ENCODE results near the gene PHACTR1. TPM values are rescaled to one million over a fixed set of nuclear protein-coding genes. Genes with fewer than 3 reads are reported as not detected.

PHACTR1 gene
- total RNA-seq, 1 experiment from 2014 or later: 5.2 TPM

DNA sequence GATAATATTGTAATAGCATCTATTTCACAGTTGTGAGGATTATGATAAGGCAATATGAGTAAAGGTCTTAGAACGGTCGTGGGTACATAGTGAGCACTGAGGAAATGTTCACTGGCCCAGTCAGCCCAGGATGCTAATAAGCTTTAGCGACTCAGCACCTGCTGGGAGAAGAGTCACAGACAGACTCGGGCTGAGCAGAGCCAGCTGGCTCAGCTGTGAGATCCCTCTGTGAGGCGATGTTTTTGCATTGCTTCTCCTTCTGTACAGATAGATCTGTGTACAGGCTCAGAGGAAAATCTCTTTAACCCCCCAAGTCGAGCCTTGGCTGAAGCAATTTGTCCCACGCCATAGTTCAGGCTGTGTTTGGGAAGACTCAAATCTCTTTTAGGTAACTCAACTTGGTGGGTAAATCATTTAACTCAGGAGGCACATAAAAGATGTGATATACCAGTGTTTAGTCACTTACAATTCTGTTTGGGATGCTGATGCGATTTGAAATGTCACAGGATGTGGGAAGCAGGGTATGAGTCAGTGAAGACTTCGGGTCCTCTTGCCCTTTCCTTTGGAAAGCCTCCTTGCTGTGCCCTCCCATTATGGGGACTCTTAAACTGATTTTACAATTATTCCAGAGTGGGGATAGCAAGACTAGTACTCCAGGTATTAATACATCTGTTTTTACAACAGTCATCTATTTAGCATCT lies 53.1 kb downstream of the PHACTR1 start:
- H3K9me3 ChIP-seq (ENCODE audit: low read length): no peaks in the 10 kb centered on the region
- H3K9ac ChIP-seq (ENCODE audit: low read length): no peak overlapping the region
- no peaks in the 10 kb centered on the region for H3K79me2 ChIP-seq (ENCODE audit: low read length)
- no peak overlapping the region for H3K27ac ChIP-seq (ENCODE audit: low read length)
- H3K4me3 ChIP-seq (ENCODE audit: low read length): no peak overlapping the region
- no peaks in the 10 kb centered on the region for H3K4me1 ChIP-seq (ENCODE audit: low read length)
- H3K4me2 ChIP-seq (ENCODE audit: low read depth, low read length, poor library complexity, severe bottlenecking): no peak overlapping the region
- no peaks in the 10 kb centered on the region for H3K27me3 ChIP-seq (ENCODE audit: low read length)
- DNase-seq: no peak
- no peaks in the 10 kb centered on the region for H3K36me3 ChIP-seq (ENCODE audit: insufficient read depth, low read length)
- no peaks in the 10 kb centered on the region for H3K9me2 ChIP-seq (replicated peaks; ENCODE audit: insufficient read depth, low read length)
- H4K20me1 ChIP-seq (ENCODE audit: insufficient read depth, low read depth, low read length): no peaks in the 10 kb centered on the region
- no peak overlapping the region for H2AFZ ChIP-seq (ENCODE audit: low read length)

DNA sequence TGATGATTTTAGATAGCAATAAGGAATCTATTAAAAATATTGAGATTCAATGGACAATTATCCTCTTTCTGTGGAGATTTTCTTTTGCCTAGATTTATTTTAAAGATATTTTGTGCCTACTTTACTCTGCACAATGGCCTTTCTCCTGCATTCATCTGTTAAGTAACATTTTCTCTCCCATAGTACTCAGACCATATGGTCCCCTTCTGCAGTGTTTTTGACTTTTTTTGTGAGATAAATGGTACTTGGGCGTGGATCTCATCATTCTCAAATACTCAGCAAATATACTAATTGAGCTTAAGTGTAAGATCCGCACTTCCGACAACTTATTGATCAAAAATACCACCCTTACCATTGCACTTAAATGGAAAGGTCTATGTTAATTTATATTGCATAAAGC lies 55.8 kb downstream of the PHACTR1 start:
- Histone ChIP-seq H3K27me3 (ENCODE audit: low read length) (no peaks in the 10 kb centered on the region), H4K20me1 (ENCODE audit: insufficient read depth, low read depth, low read length) (no peaks in the 10 kb centered on the region), H2AFZ (ENCODE audit: low read length) (no peak overlapping the region), H3K9ac (ENCODE audit: low read length) (no peak overlapping the region), H3K4me2 (ENCODE audit: low read depth, low read length, poor library complexity, severe bottlenecking) (no peak overlapping the region), H3K9me3 (ENCODE audit: low read length) (no peaks in the 10 kb centered on the region), H3K27ac (ENCODE audit: low read length) (no peak overlapping the region), H3K36me3 (ENCODE audit: insufficient read depth, low read length) (no peaks in the 10 kb centered on the region), H3K9me2 (replicated peaks; ENCODE audit: insufficient read depth, low read length) (no peaks in the 10 kb centered on the region), H3K4me1 (ENCODE audit: low read length) (no peaks in the 10 kb centered on the region), H3K4me3 (ENCODE audit: low read length) (no peak overlapping the region), H3K79me2 (ENCODE audit: low read length) (no peaks in the 10 kb centered on the region)
- DNase-seq: no peak

DNA sequence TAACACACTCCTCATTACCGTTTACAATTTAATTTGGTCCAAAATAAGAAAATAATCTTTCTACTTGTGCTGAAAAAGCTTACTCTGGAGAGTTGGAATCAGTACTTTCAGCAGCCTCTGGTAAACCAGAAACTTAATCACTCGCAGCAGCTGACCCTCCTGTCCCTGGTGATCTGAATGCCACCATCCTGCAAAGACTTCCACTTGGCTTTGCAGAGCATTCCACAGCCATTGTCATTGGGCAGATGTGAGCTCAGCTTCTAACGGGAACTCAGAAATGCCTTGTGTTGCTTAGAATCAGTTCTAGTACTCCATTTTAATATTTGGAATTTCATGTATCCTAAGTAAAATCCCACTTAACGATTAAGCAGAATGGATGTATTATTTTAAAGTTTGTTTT lies 59.7 kb downstream of the PHACTR1 start:
- no peak overlapping the region for H3K4me3 ChIP-seq (ENCODE audit: low read length)

DNA sequence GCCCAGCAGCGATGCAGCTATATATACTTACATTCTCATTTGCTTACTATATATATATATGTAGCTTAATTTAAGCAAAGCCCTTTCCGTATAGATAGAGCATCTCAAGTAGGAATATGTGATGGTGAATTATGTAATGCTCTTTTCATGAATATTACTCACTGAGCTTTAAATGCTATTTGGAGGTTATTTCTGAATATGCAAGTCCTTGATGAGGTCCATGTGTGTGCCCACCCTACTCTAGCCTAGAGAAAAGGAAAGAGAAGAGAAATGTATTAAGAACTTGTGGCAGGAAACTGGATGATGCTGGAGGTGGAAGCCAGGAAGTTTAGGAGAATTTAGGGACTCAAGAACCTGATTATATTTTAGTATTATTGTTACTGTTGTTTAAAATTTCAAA lies 63.2 kb downstream of the PHACTR1 start:
- Histone ChIP-seq H3K9me2 (replicated peaks; ENCODE audit: insufficient read depth, low read length) (no peaks in the 10 kb centered on the region), H3K9me3 (ENCODE audit: low read length) (no peaks in the 10 kb centered on the region), H3K4me2 (ENCODE audit: low read depth, low read length, poor library complexity, severe bottlenecking) (no peak overlapping the region), H2AFZ (ENCODE audit: low read length) (no peak overlapping the region), H3K9ac (ENCODE audit: low read length) (no peak overlapping the region), H3K79me2 (ENCODE audit: low read length) (no peaks in the 10 kb centered on the region), H3K36me3 (ENCODE audit: insufficient read depth, low read length) (no peaks in the 10 kb centered on the region), H3K4me1 (ENCODE audit: low read length) (no peaks in the 10 kb centered on the region), H3K27me3 (ENCODE audit: low read length) (no peaks in the 10 kb centered on the region), H3K4me3 (ENCODE audit: low read length) (no peak overlapping the region), H3K27ac (ENCODE audit: low read length) (no peak overlapping the region), H4K20me1 (ENCODE audit: insufficient read depth, low read depth, low read length) (no peaks in the 10 kb centered on the region)
- DNase-seq: no peak

More for the DNA sequence above, 59.7 kb downstream of the PHACTR1 start:
- H3K36me3 ChIP-seq (ENCODE audit: insufficient read depth, low read length): no peaks in the 10 kb centered on the region
- no peak overlapping the region for H2AFZ ChIP-seq (ENCODE audit: low read length)
- H3K9me3 ChIP-seq (ENCODE audit: low read length): no peaks in the 10 kb centered on the region
- no peaks in the 10 kb centered on the region for H3K79me2 ChIP-seq (ENCODE audit: low read length)
- no peak for DNase-seq
- no peak overlapping the region for H3K27ac ChIP-seq (ENCODE audit: low read length)
- H3K9me2 ChIP-seq (replicated peaks; ENCODE audit: insufficient read depth, low read length): no peaks in the 10 kb centered on the region
- H3K9ac ChIP-seq (ENCODE audit: low read length): no peak overlapping the region
- no peaks in the 10 kb centered on the region for H4K20me1 ChIP-seq (ENCODE audit: insufficient read depth, low read depth, low read length)
- H3K27me3 ChIP-seq (ENCODE audit: low read length): no peaks in the 10 kb centered on the region
- no peaks in the 10 kb centered on the region for H3K4me1 ChIP-seq (ENCODE audit: low read length)
- H3K4me2 ChIP-seq (ENCODE audit: low read depth, low read length, poor library complexity, severe bottlenecking): no peak overlapping the region

DNA sequence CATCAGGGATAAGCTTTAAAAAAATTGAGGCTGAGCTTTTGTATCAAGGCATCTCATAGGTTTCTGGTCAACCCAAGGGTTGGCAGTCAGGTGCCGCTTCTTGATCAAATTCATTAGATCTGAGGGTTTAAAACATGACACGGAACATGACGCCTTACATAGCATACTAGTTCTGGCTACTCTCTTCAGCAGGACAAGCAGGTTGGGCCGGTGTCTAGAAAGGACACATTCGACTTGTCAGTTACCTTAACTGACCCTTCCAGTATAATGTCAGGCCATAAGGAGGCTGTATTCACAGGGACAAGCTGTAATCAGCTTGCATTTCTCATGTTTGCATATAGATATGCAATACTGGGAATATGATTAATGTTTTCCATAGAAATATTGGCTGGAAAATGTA lies 65.6 kb downstream of the PHACTR1 start:
- Histone ChIP-seq H3K4me2 (ENCODE audit: low read depth, low read length, poor library complexity, severe bottlenecking) (no peak overlapping the region), H3K4me1 (ENCODE audit: low read length) (no peaks in the 10 kb centered on the region), H2AFZ (ENCODE audit: low read length) (no peak overlapping the region), H3K79me2 (ENCODE audit: low read length) (no peaks in the 10 kb centered on the region), H4K20me1 (ENCODE audit: insufficient read depth, low read depth, low read length) (no peaks in the 10 kb centered on the region), H3K27me3 (ENCODE audit: low read length) (no peaks in the 10 kb centered on the region), H3K9me3 (ENCODE audit: low read length) (no peaks in the 10 kb centered on the region), H3K27ac (ENCODE audit: low read length) (no peak overlapping the region), H3K9me2 (replicated peaks; ENCODE audit: insufficient read depth, low read length) (no peaks in the 10 kb centered on the region), H3K9ac (ENCODE audit: low read length) (no peak overlapping the region), H3K36me3 (ENCODE audit: insufficient read depth, low read length) (no peaks in the 10 kb centered on the region), H3K4me3 (ENCODE audit: low read length) (no peak overlapping the region)
- DNase-seq: no peak

DNA sequence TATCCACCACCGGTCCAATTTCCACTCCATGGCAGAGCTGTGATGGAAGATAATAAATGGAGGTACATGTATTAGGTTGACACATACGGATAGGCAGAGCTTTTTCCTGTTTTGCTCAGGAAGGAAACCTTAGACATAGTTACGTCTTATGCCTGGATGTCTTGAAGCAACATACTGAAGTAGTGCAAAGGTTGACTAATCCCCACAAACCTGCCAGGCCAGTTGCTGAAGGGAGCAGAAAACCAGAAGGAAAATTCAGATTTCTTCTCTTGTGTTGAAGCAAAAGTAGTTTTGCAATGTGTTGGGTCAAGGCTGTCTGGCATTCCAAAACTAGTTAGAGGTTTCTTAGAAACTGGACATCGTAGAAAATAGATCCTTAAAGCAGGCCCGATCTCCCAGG lies 68.7 kb downstream of the PHACTR1 start:
- H3K4me2 ChIP-seq (ENCODE audit: low read depth, low read length, poor library complexity, severe bottlenecking): no peak overlapping the region
- H3K9me2 ChIP-seq (replicated peaks; ENCODE audit: insufficient read depth, low read length): no peaks in the 10 kb centered on the region
- no peak overlapping the region for H3K4me3 ChIP-seq (ENCODE audit: low read length)
- no peak overlapping the region for H3K9ac ChIP-seq (ENCODE audit: low read length)
- H2AFZ ChIP-seq (ENCODE audit: low read length): no peak overlapping the region
- no peaks in the 10 kb centered on the region for H3K36me3 ChIP-seq (ENCODE audit: insufficient read depth, low read length)
- H3K9me3 ChIP-seq (ENCODE audit: low read length): no peaks in the 10 kb centered on the region
- H3K27me3 ChIP-seq (ENCODE audit: low read length): no peaks in the 10 kb centered on the region
- H3K79me2 ChIP-seq (ENCODE audit: low read length): no peaks in the 10 kb centered on the region
- no peak for DNase-seq
- no peaks in the 10 kb centered on the region for H4K20me1 ChIP-seq (ENCODE audit: insufficient read depth, low read depth, low read length)
- H3K27ac ChIP-seq (ENCODE audit: low read length): no peak overlapping the region
- H3K4me1 ChIP-seq (ENCODE audit: low read length): no peaks in the 10 kb centered on the region

DNA sequence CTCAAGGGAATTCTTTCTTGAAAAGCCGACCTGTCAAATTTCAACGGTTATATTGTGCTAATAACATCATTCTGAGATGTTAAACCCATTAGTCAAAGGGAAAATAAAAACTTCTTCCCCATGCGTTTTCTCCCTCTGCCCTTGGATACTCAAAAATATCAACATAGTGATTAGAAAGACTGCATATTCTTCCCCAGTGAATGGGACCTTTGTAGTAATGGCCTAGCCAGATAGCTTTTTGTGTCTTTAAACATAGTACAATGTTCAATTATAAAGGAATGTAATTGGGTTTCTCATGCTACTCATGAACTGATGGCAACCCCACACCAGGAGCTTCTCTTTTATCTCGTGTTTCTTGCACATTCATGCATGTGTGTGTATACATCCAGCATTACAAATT lies 69.4 kb downstream of the PHACTR1 start:
- Histone ChIP-seq H3K9me3 (ENCODE audit: low read length) (no peaks in the 10 kb centered on the region), H3K4me2 (ENCODE audit: low read depth, low read length, poor library complexity, severe bottlenecking) (no peak overlapping the region), H3K27me3 (ENCODE audit: low read length) (no peaks in the 10 kb centered on the region), H3K27ac (ENCODE audit: low read length) (no peak overlapping the region), H4K20me1 (ENCODE audit: insufficient read depth, low read depth, low read length) (no peaks in the 10 kb centered on the region), H3K4me3 (ENCODE audit: low read length) (no peak overlapping the region), H2AFZ (ENCODE audit: low read length) (no peak overlapping the region), H3K4me1 (ENCODE audit: low read length) (no peaks in the 10 kb centered on the region), H3K9ac (ENCODE audit: low read length) (no peak overlapping the region), H3K9me2 (replicated peaks; ENCODE audit: insufficient read depth, low read length) (no peaks in the 10 kb centered on the region), H3K36me3 (ENCODE audit: insufficient read depth, low read length) (no peaks in the 10 kb centered on the region), H3K79me2 (ENCODE audit: low read length) (no peaks in the 10 kb centered on the region)
- no peak for DNase-seq

DNA sequence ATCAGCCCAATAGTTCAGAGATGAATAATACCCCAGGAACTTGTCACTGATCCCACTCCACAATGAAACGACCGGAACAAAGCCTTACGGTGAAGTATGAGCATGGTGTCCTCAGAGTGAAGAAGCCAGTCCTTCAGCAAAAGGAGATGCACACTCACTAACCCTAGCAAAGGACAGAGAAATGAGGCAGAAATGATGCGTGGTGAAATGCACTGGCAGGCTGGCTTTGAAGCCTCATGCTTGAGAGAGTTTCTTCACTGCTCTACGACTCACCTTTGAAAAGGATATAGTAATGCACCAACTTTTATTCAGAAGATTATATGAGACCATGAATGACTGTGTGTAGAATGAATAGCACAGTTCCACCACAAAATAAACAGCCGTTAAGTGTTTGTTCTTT lies 74.8 kb downstream of the PHACTR1 start:
- Histone ChIP-seq H3K27me3 (ENCODE audit: low read length) (no peaks in the 10 kb centered on the region), H3K9me2 (replicated peaks; ENCODE audit: insufficient read depth, low read length) (no peaks in the 10 kb centered on the region), H3K9me3 (ENCODE audit: low read length) (no peaks in the 10 kb centered on the region), H2AFZ (ENCODE audit: low read length) (no peak overlapping the region), H3K4me3 (ENCODE audit: low read length) (no peak overlapping the region), H3K79me2 (ENCODE audit: low read length) (no peaks in the 10 kb centered on the region), H3K27ac (ENCODE audit: low read length) (no peak overlapping the region), H3K9ac (ENCODE audit: low read length) (no peak overlapping the region), H3K36me3 (ENCODE audit: insufficient read depth, low read length) (no peaks in the 10 kb centered on the region), H4K20me1 (ENCODE audit: insufficient read depth, low read depth, low read length) (no peaks in the 10 kb centered on the region), H3K4me1 (ENCODE audit: low read length) (no peaks in the 10 kb centered on the region), H3K4me2 (ENCODE audit: low read depth, low read length, poor library complexity, severe bottlenecking) (no peak overlapping the region)
- no peak for DNase-seq
